DMS 273 (cell line): ENCODE data around the gene PVRIG.

Source experiments
- DNase-seq: peaks from one replicate; lab custom pipeline; 2025; ENCODE audit not compliant: unreplicated experiment; lab: John Stamatoyannopoulos, UW

The PVRIG gene

GRCh38 chr7:100270046-100270918 lies 50.5 kb downstream of the PVRIG start:
- peak; percentile 46 for DNase-seq
